Ishikawa (cell line): ENCODE data around the gene SERPINA1.

Experiments used
- CEBPB ChIP-seq: IDR thresholded peaks from 2 replicates; pipeline ENCODE4 v1.6.1; 2012
- CREB1 ChIP-seq: IDR thresholded peaks from 2 replicates; pipeline ENCODE4 v1.6.1; 2012; ENCODE audit warnings: low read depth
- EGR1 ChIP-seq: IDR thresholded peaks from 2 replicates; pipeline ENCODE4 v1.6.1; 2012
- EP300 ChIP-seq: IDR thresholded peaks from 2 replicates; pipeline ENCODE4 v1.6.1; 2012; ENCODE audit warnings: borderline replicate concordance
- MAX ChIP-seq: IDR thresholded peaks from 2 replicates; pipeline ENCODE4 v1.6.1; 2012
- RAD21 ChIP-seq: IDR thresholded peaks from 2 replicates; pipeline ENCODE4 v1.6.1; 2012; ENCODE audit warnings: low read depth
- TAF1 ChIP-seq: IDR thresholded peaks from 2 replicates; pipeline ENCODE4 v1.6.1; 2012; ENCODE audit warnings: low read depth, mild to moderate bottlenecking
- USF1 ChIP-seq: IDR thresholded peaks from 2 replicates; pipeline ENCODE4 v1.6.1; 2012
- YY1 ChIP-seq: IDR thresholded peaks from 2 replicates; pipeline ENCODE4 v1.6.1; 2012; ENCODE audit warnings: low read depth
- ZBTB7A ChIP-seq: IDR thresholded peaks from 2 replicates; pipeline ENCODE4 v1.6.1; 2012; ENCODE audit warnings: low read depth
- TF ChIP-seq, protein P1 (sequence below): IDR thresholded peaks from 2 replicates; pipeline ENCODE4 v1.6.1; 2012; ENCODE audit warnings: low read depth, mild to moderate bottlenecking

DNA sequence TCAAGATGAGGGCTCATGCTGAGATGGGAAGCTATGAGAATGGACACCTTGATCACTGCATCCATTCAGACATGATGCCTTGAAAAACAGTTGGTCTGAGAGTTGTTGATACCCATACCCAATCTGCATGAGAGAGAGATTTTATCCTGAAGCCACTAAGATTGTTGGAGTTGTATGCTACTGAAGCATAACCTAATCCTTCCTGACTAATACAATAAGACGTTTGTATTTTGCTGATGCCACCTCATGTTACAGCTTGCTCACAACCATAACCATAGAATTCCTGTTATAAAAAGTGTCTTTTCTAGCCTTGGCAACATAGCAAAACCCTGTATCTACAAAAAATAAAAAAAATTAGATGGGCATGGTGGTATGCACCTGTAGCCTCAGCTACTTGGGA, 12.7 kb upstream of the SERPINA1 start:
- no peak for TF ChIP-seq EP300
- TF ChIP-seq TAF1 = no peak
- no peak for TF ChIP-seq YY1
- no peak for TF ChIP-seq USF1
- no peak for TF ChIP-seq EGR1
- no peak for TF ChIP-seq RAD21
- TF ChIP-seq CREB1 = no peak
- TF ChIP-seq, protein P1, sequence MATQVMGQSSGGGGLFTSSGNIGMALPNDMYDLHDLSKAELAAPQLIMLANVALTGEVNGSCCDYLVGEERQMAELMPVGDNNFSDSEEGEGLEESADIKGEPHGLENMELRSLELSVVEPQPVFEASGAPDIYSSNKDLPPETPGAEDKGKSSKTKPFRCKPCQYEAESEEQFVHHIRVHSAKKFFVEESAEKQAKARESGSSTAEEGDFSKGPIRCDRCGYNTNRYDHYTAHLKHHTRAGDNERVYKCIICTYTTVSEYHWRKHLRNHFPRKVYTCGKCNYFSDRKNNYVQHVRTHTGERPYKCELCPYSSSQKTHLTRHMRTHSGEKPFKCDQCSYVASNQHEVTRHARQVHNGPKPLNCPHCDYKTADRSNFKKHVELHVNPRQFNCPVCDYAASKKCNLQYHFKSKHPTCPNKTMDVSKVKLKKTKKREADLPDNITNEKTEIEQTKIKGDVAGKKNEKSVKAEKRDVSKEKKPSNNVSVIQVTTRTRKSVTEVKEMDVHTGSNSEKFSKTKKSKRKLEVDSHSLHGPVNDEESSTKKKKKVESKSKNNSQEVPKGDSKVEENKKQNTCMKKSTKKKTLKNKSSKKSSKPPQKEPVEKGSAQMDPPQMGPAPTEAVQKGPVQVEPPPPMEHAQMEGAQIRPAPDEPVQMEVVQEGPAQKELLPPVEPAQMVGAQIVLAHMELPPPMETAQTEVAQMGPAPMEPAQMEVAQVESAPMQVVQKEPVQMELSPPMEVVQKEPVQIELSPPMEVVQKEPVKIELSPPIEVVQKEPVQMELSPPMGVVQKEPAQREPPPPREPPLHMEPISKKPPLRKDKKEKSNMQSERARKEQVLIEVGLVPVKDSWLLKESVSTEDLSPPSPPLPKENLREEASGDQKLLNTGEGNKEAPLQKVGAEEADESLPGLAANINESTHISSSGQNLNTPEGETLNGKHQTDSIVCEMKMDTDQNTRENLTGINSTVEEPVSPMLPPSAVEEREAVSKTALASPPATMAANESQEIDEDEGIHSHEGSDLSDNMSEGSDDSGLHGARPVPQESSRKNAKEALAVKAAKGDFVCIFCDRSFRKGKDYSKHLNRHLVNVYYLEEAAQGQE = no peak
- no peak for TF ChIP-seq MAX
- TF ChIP-seq ZBTB7A = no peak
- no peak for TF ChIP-seq CEBPB
